EL (cell line): Measurements from ENCODE around the gene RPL29.
A peak's percentile ranks its signal among the peaks of the same experiment; 100 is the strongest.
"Not testable (repeated sequence)": the region's sequence is repeated elsewhere in the genome, so short reads cannot be mapped to it uniquely, and the experiment has no call there.

Experiments used
- DNase-seq: peaks from one replicate; pipeline ENCODE4 v3.0.0-alpha.2; 2016

RPL29 gene

GRCh38 chr3:52004906-52005395 is 9.3 kb upstream of the RPL29 start:
- DNase-seq = no peak

- peak; percentile 41 for DNase-seq
Measured at GRCh38 chr3:52004163-52004787, 8.6 kb upstream of the RPL29 start.

- no peak for DNase-seq
Measured at GRCh38 chr3:52002748-52003147, 7.1 kb upstream of the RPL29 start.

GRCh38 chr3:52001443-52001974 is 5.8 kb upstream of the RPL29 start:
- peak; percentile 69 for DNase-seq

- DNase-seq = no peak
Measured at GRCh38 chr3:51999846-52000245, 4.2 kb upstream of the RPL29 start.

GRCh38 chr3:51998774-51999173 is 3.1 kb upstream of the RPL29 start:
- no peak for DNase-seq

GRCh38 chr3:51997935-51998596 is 2.4 kb upstream of the RPL29 start:
- no peak for DNase-seq

GRCh38 chr3:51997172-51997571 is 1.5 kb upstream of the RPL29 start:
- no peak for DNase-seq

GRCh38 chr3:51994530-51994929 is 1.2 kb downstream of the RPL29 start:
- no peak for DNase-seq

GRCh38 chr3:51993657-51994056 is 2.0 kb downstream of the RPL29 start:
- not testable (repeated sequence) for DNase-seq

- no peak for DNase-seq
Measured at GRCh38 chr3:51992017-51992682, 3.5 kb downstream of the RPL29 start.

- DNase-seq = not testable (repeated sequence)
Measured at GRCh38 chr3:51990501-51990971, 5.2 kb downstream of the RPL29 start.

- no peak for DNase-seq
Measured at GRCh38 chr3:51988286-51989146, 7.2 kb downstream of the RPL29 start.

- DNase-seq = no peak
Measured at GRCh38 chr3:51987568-51987967, 8.1 kb downstream of the RPL29 start.

GRCh38 chr3:51986010-51986947 is 9.4 kb downstream of the RPL29 start:
- DNase-seq = no peak

GRCh38 chr3:51985063-51985462 is 10.6 kb downstream of the RPL29 start:
- no peak for DNase-seq

- DNase-seq = no peak
Measured at GRCh38 chr3:51984269-51984647, 11.4 kb downstream of the RPL29 start.

GRCh38 chr3:51983578-51984268 is 12.0 kb downstream of the RPL29 start:
- no peak for DNase-seq

GRCh38 chr3:51982838-51983577 is 12.7 kb downstream of the RPL29 start, which contains the start of gene ACY1:
ACY1 (plus strand) TSS chr3:51983535; CDS start chr3:51984065, 530 bp downstream.
- peak; percentile 87 for DNase-seq

- DNase-seq = no peak
Measured at GRCh38 chr3:51982352-51982837, 13.3 kb downstream of the RPL29 start.
